Calu3 (cell line): ENCODE measurements around the gene JAG2. TPM values are rescaled to one million over a fixed set of nuclear protein-coding genes. Genes with fewer than 3 reads are reported as not detected.

Source experiments
- BruUV-seq: library from RNA; stranded (reverse); fragments of 400-500 nt; replicated peaks from 2 replicates; lab custom pipeline; 2021; lab: Mats Ljungman, UMichigan
- CTCF ChIA-PET: fragments of 300-600 bp; sonication (Branson Sonifier 250); formaldehyde crosslinking; loops from one replicate; lab custom pipeline; 2022; ENCODE audit warnings: antibody characterized with exemption; lab: Charles Lee
- DNase-seq: peaks from one replicate; pipeline ENCODE4 v3.0.0; 2022
- H3K27ac Mint-ChIP-seq: one replicate; pipeline ENCODE4 v1.8.0; 2022; ENCODE audit warnings: mixed read lengths; ENCODE audit not compliant: unreplicated experiment
- H3K27me3 Mint-ChIP-seq: one replicate; pipeline ENCODE4 v1.8.0; 2022; ENCODE audit warnings: mixed read lengths; ENCODE audit not compliant: unreplicated experiment
- H3K36me3 Mint-ChIP-seq: one replicate; pipeline ENCODE4 v1.8.0; 2022; ENCODE audit warnings: mild to moderate bottlenecking, moderate library complexity, mixed read lengths; ENCODE audit not compliant: insufficient read depth, unreplicated experiment
- H3K4me1 Mint-ChIP-seq: one replicate; pipeline ENCODE4 v1.8.0; 2022; ENCODE audit warnings: mild to moderate bottlenecking, low read depth, mixed read lengths; ENCODE audit not compliant: unreplicated experiment
- H3K4me3 Mint-ChIP-seq: one replicate; pipeline ENCODE4 v1.8.0; 2022; ENCODE audit warnings: mild to moderate bottlenecking, low read depth, moderate library complexity, mixed read lengths; ENCODE audit not compliant: unreplicated experiment
- H3K9me3 Mint-ChIP-seq: one replicate; pipeline ENCODE4 v1.8.0; 2022; ENCODE audit warnings: low read depth, mixed read lengths; ENCODE audit not compliant: unreplicated experiment
- CTCF ChIP-seq: fragments of 200-600 bp; IDR thresholded peaks from one replicate; pipeline ENCODE4 v1.8.0; 2022; ENCODE audit warnings: antibody characterized with exemption; ENCODE audit not compliant: unreplicated experiment
- intact Hi-C: fragments of 100-400 bp; cut with micrococcal nuclease; formaldehyde crosslinking; loops from one replicate; pipeline ENCODE4 v1.10.0; 2022; ENCODE audit not compliant: unreplicated experiment
- total RNA-seq: library from RNA; stranded (reverse); gene quantifications from 2 replicates; pipeline ENCODE4 v1.2.3, GENCODE V29; 2022

The JAG2 gene
- total RNA-seq, 1 experiment from 2014 or later: 13.8 TPM

GRCh38 chr14:105192866-105193731 lies 24.5 kb upstream of the JAG2 start:
- Mint-ChIP-seq H3K4me3 (no peak overlapping the region), H3K27me3 (peaks cover 57% of the 10 kb centered on the region), H3K27ac (no peak overlapping the region), H3K9me3 (peaks cover 2% of the 10 kb centered on the region), H3K4me1 (peaks cover 12% of the 10 kb centered on the region), H3K36me3 (peaks cover 4% of the 10 kb centered on the region)
- DNase-seq: no peak
- intact Hi-C loops: no loop called here
- no peak for TF ChIP-seq CTCF
- CTCF ChIA-PET: interaction anchor here (0.7 kb wide), 1 partner anchor 48 kb away, joined by 3 read pairs; no protein-coding TSS in a partner anchor
- no TSS peak for BruUV-seq

- intact Hi-C loops: loop anchor here (5.0 kb wide), 1 partner anchor 96 kb away; no protein-coding TSS in a partner anchor
- CTCF ChIA-PET: interaction anchor here (0.6 to 1.5 kb wide), 2 partner anchors 97 to 254 kb away, joined by 3 to 10 read pairs; no protein-coding TSS in a partner anchor
- DNase-seq: peak; percentile 68
- BruUV-seq: no TSS peak
- Mint-ChIP-seq H3K4me1 (no peaks in the 10 kb centered on the region), H3K27ac (no peak overlapping the region), H3K4me3 (no peak overlapping the region), H3K36me3 (peaks cover 15% of the 10 kb centered on the region), H3K27me3 (peaks cover 55% of the 10 kb centered on the region), H3K9me3 (peaks cover 2% of the 10 kb centered on the region)
- peak; percentile 35 for TF ChIP-seq CTCF
Observed at GRCh38 chr14:105187935-105188524, 19.5 kb upstream of the JAG2 start.

GRCh38 chr14:105187116-105187515 lies 18.5 kb upstream of the JAG2 start:
- CTCF ChIA-PET: interaction anchor here (1.5 kb wide), 1 partner anchor 96 kb away, joined by 10 read pairs; no protein-coding TSS in a partner anchor
- H3K36me3 Mint-ChIP-seq: peaks cover 15% of the 10 kb centered on the region
- no peak for TF ChIP-seq CTCF
- intact Hi-C loops: loop anchor here (5.0 kb wide), 1 partner anchor 95 kb away; no protein-coding TSS in a partner anchor
- H3K27me3 Mint-ChIP-seq: peaks cover 56% of the 10 kb centered on the region
- no peak for DNase-seq
- H3K4me3 Mint-ChIP-seq: no peak overlapping the region
- BruUV-seq: no TSS peak
- H3K4me1 Mint-ChIP-seq: no peaks in the 10 kb centered on the region
- H3K27ac Mint-ChIP-seq: no peak overlapping the region
- H3K9me3 Mint-ChIP-seq: peaks cover 2% of the 10 kb centered on the region

- intact Hi-C loops: loop anchor here (5.0 kb wide), 1 partner anchor 94 kb away; no protein-coding TSS in a partner anchor
- DNase-seq: no peak
- no peak for TF ChIP-seq CTCF
- Mint-ChIP-seq H3K4me1 (no peaks in the 10 kb centered on the region), H3K9me3 (peaks cover 2% of the 10 kb centered on the region), H3K27me3 (peaks cover 56% of the 10 kb centered on the region), H3K4me3 (no peak overlapping the region), H3K27ac (no peak overlapping the region), H3K36me3 (peaks cover 11% of the 10 kb centered on the region)
- BruUV-seq: no TSS peak
- CTCF ChIA-PET: no interaction called here
Observed at GRCh38 chr14:105185973-105186372, 17.4 kb upstream of the JAG2 start.
